GM18520 (cell line): ENCODE measurements around the gene TNNT3.

Experiments used
- ATAC-seq: cut with Tn5 transposase; IDR thresholded peaks from one replicate; pipeline ENCODE4 v1.9.1; 2021; ENCODE audit not compliant: unreplicated experiment

TNNT3 gene

DNA sequence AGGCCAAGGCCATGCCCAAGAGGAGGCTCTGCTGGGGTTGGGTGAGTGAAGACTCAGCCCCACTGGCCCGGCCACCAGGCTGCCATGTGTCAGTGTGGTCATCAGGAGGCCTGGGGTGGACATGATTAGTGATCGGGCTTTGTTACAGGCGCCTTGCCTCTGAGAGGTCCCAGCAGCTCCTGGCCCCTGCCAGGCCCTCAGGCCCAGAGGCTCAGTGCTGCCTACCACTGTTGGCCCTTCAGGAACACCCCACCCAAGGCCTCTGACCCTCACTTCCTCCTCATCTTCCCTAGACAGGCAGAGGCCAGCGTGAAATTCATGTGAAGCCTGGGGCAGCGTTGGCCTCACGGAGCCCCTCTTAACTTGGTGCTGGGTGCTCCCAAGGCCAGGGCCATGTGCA lies 29.8 kb downstream of the TNNT3 start:
- ATAC-seq = no peak

DNA sequence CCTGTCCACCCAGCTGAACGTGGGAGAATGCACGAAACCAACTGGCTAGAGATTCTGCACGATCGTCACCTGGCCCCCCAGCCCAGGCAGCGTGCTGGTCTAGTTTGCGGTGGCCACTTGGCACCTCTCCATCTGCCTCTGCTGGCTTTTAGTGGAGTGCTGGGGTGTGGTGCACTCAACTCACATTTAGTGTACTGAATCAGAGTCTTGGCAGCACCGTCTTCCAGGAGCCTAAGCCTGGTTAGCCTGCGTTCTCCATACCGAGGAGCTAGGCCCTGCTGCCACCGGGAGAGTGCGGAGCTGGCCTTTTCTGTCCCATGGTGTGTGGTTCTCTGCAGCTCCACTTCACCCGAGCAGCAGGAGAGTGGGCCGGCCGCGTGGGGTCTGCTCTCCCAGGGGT lies 30.4 kb downstream of the TNNT3 start:
- no peak for ATAC-seq

DNA sequence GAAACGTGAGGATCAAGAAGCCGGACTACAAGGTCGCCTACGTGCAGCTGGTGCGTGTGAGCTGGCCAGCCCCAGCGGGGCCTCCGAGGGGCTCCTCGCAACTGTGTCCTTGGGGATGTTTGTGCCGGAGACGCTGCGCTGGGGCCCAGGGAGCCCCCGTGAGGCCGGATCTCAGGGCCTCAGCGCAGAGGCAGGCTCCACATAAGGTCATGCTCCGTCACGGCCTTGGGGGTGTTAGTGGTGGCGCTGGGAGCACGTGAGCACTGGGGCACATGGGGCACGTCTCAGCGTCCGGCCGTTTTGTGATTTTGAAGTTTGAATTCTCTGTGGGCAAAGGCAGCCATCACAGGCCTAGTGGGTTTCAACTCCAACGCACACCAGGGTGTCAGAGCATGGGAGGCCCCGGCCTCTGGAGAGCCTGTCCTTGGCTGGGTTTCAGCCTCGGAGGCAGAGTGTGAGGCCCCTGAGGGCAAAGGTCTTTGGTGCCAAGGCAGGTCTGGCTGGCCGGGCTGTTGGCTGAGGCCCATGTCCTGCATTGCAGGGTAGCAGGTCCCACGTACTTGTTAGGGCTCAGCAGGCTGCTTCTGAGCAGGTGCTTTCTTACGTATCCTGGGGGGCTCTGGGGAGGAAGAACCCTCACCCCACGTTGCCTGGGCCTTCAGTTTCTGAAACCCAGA lies 33.4 kb downstream of the TNNT3 start:
- no peak for ATAC-seq

DNA sequence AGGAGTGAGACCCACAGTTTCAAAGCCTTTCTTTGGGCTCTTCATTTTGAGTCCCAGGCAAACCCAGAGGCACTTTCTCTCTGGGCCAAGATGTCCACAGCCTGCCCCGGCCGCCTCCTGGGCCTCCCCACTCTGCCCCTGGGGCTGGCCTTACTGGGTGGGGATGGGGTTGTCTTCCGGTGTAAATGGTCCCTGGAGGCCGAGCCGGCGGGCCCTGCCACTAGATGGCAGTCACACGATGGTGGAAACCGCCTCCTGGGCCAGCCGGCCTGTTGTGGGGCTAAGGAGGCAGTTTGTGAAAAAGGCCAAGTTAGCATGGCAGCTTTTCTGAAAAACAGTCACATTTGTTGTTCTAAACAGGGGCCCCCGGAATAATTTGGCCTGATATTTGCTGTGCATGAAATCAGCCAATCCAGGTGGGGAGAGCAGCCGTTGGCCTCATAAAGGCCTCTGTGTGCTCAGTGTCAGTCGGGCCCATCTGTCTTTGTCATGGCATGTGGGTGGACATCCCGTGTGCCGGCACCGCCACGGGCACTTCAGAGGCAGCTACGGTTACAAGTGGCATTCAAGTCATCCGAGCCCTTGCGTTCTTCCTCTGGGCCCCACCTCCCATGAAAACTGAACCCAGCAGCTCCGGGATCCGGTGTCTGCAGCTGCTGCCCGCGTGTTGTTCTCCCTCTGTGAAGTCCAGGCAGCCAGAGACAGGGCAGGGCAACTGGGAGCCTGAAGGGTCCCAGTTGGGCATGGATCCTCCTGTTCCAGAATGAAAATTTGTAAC lies 34.2 kb downstream of the TNNT3 start:
- ATAC-seq = no peak

DNA sequence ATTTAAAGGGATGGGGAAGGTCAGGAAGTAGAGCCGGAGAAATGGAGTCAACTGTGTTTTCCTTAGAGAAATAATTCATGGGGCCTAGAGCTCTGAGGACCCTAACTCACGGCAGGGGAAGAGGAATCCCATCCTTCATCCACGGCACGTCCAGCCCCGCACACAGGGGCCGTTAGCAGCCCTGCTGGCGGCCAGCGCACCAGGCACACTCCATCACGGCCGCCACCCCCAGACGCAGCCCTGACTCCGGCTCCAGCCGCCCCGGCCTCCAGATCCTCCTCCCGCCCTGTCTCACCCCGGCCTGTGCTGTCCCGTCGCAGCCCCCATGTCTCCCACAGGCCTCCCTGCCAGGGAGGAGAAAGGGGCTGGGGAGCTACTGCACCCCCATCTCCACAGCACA lies 38.9 kb downstream of the TNNT3 start:
- no peak for ATAC-seq

DNA sequence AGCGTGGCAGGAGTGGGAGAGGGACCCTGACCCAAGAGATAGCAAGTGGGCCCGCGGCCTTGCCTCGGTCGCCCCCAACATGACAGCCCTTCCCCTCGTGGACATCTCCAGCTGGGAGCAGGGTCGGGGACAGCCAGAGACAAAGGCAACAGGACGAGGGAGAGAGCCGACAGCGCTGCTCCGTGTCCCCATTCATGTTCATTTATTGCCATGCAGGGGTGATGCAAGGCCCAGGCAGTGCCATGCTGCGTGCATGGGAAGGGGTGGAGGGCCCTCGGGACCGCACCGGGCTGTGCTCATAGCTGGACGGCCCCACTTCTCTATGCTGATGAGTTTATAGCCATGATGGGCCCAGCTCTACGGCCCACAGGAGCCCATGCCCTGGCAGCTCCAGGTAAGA lies 40.3 kb downstream of the TNNT3 start:
- no peak for ATAC-seq

DNA sequence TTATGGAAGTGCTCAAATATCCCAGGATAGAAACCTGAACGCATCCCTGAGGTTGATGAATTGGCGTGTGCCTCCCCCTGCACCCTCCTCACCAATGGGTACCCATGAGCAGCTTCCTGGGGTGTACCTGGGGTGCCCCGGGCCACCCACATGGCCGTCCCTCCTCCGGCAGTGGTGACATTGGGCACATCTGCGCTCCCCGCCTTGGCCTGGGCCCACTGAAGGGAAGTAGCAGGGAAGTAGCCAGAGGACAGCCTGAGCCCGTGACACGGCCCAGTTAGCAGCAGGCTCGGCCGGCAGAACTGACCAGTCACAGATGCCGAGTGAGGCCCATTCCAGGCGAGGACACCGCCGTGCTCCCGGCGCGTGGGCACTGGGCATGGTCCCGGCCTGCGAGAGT lies 44.4 kb downstream of the TNNT3 start:
- no peak for ATAC-seq

DNA sequence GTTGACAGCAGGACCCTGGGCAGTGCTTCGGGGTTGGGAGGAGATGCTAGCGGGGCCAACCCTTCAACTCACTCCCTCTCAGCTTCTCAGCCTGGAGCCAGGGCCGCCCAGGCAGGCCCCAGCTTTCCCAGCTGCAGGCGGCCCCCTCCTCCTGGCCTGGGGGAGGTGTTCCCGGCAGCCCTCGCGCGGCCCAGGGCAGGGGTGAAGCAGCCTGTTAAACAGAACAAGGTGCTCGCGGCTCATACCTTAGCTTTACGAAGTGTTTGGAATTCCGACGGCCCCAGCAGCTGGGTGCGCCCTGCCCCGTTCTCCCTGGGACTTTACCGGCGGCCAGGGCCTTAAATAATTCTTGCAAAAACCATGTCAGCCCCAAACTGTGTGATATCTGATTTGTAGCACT lies 44.8 kb downstream of the TNNT3 start:
- no peak for ATAC-seq

DNA sequence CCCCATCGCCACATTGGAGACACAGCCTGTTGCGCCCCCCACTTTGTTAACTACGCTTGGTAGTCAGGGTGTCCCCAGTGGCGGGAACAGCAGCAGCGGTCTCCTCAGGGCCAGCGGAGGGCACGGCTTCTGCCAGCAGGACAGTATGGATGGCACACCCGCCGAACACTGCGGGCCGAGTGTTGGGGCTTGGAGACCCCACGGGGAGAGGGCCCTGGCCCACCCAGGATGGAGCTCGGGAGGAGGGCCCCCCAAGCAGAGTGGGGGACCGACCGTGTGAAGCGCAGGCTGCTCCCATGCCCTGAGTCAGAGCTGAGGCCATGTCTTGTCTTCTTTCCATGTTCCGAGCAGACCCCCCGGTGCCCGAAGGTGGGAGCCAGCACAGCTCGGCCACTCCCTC lies 45.5 kb downstream of the TNNT3 start:
- ATAC-seq = no peak

DNA sequence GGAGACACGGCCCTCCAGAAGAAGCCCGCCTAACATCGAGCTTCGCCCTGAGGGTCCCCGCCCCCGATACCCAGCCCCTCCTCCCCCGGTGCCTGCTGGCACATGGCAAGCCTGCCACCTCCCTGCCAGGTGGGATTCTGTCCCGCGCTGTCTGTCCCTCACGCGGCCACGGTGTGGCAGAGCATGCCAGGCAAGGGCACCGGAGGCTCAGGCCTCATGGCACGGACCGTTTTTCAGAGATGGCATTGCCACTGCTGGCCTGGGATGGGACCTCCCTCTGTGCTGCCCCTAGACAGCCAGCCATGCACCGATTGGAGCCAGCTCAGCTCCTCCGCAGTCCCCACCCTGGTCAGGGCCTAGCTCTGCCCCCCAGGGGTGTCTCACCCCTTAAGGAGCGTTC lies 47.0 kb downstream of the TNNT3 start:
- no peak for ATAC-seq

DNA sequence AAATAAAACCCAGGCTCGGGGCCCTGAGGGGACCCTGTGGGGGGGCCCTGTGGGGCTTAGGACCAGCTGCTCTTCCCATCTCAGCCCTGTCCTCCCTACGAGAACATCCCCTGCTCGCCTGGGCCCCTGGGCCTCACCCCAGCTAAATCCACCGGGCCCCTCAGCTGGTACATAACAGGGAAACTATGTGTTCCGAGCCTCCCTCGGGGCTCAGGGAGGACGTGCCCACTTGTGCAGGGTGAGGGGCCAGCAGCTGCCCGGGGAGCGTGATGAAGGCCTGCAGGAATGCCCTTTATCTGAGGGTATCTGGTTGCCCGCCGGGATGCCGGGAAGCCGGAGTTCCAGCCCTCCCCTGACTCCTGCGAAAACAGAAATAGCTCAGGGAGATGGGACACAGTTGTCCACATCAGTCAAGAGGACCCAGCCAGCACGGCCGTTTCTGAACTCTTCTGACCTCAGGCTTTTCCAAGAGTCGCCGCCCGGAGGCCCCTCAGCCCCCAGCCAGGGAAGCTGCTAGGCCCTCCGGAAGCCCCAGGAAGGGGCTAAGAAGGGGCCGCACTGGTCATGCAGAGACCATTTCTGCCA lies 48.2 kb downstream of the TNNT3 start:
- no peak for ATAC-seq

DNA sequence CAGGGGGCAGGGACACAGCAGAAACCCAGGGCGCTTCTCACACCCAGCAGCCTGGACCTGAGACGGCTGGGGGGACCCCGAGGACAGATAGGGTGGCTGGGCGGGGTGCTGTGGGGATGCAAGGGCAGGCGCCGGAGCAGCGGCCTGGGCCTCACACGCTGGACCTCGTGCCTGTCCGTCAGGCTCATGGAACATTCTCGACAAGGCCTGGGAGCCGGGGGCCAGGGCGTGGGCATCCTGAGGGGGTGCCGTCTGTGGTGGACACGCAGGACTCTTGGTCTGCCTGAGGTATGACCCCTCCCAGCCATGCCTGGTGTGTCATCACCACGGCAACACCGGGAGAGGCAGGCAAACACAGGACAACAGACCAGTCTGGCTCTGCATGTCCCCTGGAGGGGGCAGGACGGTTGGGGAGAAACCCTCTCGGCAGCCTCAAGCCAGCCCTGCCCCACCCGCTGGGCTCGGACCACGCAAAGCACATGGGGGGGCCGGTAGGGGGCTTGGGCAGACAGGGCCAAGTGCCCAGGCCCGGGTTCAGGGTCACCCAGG lies 49.0 kb downstream of the TNNT3 start:
- no peak for ATAC-seq

DNA sequence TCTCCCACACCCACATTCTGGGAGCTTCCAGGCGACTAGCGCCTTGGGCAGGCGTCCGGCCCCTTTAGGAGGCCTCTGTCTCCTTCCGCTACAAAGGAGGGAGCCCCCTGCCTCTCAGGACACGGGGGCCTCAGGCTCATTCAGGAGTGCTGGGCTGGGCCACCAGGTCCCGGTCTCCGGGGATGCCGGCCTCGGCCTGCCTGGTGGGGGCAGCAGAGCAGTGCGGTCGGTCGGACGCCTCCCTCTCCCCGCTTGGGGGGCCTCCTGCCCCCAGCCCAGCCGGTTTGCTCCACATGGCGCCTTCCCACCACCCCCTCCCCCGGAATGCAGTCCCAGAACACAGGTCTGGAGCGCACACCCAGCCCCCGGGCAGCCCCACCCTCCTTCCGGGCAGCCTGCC lies 49.5 kb downstream of the TNNT3 start:
- ATAC-seq = no peak

DNA sequence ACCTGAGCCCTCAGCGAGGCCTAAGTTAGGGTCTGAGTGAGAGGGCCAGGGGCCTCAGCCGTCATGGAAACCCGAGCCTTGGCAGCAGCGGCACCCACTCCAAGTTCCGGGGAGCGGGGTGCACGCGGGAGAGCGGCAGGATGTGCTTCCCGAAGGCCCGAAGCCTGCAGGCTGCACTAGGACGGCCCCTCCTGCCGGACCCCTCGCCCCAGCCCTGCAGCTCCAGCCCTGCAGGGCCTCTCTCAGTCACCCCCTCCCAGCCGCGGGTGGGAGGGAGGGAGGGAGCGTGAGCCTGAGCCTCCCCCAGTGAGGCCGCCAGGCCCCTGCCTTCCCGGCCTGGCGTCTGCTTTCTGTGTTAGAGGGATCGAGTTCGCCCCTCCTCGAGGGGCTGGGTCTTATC lies 50.3 kb downstream of the TNNT3 start:
- no peak for ATAC-seq

DNA sequence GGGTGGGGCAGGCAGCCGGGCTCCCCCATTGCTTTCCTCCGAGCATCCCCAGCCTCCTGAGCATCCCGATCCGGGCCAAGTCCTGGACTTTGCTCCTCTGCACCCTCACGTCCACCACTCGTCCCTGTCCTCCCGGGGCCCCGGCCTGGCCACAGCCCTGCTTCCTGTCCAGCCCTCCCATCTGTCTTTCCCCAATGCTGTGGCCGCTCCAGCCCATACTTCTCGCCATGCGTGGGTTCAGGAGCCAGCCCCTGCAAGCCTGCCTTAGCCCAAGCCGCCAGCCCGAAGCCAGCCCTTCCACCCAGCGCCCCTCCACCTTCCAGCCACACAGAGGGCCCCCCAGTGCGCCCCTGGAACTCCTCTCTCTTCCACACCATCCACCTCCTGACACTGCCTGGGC lies 51.5 kb downstream of the TNNT3 start:
- ATAC-seq = no peak

DNA sequence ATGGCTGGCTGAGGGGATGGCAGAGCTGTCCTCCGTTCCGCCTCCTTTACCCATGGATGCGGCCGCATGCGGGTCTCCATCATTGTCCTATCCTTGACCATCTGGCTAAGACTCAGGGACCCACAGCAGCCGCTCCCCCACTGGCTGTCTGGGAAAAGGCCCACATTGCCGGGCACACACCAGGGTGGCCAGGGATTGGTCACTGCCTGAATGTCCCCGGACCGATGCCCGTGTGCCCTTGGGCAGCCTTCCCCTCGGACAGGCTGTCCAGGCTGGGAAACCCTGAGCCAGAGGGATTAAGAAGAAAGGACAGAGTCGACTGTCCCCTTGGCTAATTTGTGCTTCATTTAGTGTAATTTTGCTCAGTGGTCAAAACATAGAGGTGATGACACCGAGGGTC lies 55.7 kb downstream of the TNNT3 start:
- no peak for ATAC-seq

DNA sequence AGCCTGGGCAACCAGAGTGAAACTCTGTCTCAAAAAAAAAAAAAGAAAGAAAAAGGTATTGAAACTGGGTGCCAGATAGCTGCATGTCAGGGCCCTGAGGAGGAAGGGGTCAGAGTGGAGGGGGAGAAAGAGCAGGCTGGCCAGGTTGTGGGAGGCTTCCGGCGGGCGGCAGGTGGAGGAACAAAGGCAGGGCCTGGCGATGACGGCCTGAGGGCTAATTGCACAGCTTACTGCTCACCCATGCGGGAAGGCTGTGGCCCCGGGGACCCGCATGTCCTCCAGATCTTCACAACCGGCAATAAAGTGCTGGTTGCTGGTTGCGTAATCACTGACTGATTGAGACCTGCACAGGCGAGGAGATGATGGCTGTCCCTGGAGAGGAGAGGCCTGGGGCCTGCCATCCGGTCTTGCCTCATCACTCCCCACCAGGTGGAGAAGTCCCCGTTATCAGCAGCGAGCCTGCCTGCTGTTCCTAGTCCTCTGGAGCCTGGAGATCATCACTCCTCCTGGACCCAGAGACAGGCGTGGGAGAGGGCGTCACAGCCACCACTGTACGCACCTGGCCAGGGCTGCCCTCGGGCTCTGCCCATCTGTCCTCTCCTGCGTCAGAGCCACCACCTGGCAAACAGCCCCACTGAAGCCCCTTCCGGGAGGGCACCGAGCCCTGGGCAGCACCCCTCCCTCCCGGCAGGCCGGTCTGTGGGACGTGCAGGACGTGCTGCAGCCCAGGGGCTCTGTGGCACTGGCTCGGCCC lies 59.4 kb downstream of the TNNT3 start:
- ATAC-seq = no peak

DNA sequence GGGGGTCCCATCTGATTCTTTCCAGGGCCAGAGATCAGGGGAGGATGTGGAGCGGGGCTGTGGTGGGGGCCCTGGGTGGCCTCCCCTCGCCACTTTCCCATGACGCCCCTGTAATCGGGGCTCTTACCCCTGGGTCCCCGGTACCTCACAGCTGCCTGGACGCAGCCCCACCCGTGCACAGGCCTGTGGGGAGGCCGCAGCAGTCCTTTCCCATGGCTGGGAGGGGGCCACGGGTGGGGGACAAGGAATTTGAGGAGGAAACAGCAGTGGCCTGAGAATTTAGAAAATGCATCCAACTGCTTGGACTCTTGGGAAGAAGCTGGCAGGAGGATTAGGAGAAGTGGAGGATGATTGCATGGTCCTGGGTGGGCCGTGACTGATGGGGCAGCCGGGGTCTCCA lies 60.1 kb downstream of the TNNT3 start:
- no peak for ATAC-seq

DNA sequence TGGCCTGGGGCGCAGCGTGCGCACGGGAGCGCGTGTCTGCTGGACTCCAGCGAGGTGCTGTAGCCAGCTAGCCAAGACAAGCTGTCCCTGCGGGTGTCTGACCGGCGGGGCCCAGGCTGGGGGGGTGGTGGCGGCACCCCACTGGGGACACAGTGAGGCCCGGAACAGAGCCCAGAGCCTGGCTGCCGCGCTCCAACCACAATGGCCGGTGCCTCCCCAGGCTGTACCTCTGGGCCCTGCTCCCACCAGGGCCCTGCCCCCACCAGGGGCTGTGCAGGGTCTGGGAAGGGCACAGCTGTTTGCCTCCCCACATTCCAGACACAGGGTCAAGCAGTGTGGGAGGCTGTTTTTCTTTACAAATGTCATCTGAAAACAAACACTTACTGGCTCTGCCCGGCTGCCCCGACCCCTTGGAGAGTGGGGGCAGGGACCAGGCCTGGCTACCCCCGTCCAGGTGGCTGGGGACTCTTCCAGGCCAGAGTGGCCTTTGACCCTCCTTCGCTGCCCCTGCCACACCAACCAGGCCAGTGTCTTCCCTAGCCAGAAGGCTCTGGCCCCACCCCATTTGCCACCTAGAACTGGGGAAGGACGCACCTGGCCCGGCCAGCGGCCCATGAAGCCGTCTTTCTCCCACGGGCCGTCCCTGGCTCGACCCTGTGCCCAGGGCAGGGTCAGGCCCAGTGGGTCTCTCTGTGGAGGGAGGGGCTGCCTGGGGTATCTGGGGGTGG lies 63.5 kb downstream of the TNNT3 start:
- ATAC-seq = no peak

DNA sequence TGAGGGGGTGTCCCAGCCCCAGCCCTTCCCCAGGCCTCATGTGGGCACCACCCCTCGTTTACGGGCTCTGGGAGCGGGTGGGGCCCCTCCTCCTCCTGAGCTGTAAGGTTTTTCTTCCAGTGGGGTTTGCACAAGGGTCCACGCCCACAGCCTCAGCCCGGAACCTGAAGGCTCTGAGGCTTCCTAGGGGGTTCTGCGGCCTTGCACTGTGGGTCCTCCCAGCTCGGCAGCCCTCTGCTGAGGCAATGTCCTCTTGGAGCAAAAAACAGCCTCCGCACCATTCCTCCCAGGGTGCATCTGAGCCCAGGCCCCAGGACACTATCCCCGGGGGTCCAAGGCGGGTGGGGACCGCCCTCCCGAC lies 64.1 kb downstream of the TNNT3 start:
- ATAC-seq = no peak

DNA sequence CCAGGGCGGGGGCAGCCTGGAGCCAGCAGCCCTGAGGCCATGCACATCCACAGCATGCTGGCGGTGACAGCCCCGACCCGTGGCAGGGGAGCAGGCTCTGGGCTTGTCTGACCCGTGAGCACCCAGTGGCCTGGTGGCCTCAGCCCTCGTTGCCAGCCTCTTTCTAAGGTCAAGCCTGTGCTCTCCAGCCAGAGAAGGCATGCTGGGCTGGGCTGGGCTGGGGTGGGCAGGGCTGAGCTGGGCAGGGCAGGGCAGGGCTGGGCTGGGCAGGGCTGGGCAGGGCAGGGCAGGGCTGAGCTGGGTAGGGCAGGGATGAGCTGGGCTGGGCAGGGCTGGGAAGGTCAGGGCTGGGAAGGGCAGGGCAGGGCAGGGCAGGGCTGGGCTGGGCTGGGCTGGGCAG lies 67.5 kb downstream of the TNNT3 start:
- no peak for ATAC-seq
